SH-SY5Y (cell line): Measurements from ENCODE around the gene INPP5A.

ENCODE experiments used
- GATA2 ChIP-seq: IDR thresholded peaks from 2 replicates; pipeline ENCODE4 v1.6.1; 2011; ENCODE audit warnings: mild to moderate bottlenecking, low read depth, low read length
- GATA3 ChIP-seq: IDR thresholded peaks from 2 replicates; pipeline ENCODE4 v1.6.1; 2011; ENCODE audit warnings: low read depth, mild to moderate bottlenecking, low read length, moderate library complexity

DNA sequence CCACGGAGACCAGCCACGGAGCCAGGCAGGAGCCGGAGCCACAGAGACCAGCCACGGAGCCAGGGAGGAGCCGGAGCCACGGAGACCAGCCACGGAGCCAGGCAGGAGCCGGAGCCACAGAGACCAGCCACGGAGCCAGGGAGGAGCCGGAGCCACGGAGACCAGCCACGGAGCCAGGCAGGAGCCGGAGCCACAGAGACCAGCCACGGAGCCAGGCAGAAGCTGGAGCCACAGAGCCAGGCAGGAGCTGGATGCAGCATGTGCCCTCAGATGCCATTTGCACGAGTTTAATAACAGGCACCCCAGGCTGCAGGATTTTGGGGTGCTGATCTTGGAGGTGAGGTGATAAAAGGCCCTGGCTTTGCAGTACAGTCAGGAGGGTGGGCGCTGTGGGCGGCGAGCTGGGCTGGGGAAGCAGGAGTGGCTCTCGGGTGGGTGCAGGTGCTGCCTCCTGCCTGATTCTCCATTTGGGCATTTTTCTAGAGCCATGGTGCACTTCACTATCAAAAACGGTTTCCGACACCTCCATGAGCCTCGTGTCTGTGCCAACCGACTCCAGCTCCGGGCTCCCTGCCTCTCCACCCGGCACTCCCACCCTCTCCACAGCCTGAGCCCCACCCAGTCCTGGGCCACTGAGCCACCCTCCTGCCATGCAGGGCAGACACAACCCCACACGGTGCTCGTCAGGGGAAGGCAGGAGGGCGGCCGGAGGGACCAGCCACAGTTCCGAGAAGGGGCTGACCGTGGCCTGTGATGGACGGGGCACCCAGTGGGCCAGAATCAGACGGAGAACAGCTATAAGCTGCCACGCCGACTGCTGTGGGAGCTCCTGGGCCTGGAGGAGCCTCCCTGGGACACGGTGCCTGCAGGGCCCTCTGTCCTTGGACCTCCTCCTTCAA lies 289.2 kb downstream of the INPP5A start:
- TF ChIP-seq GATA2: no peak
- TF ChIP-seq GATA3: no peak
